Omental fat pad (tissue), 4 donors: ENCODE measurements around the gene TFB1M. TPM values are rescaled to one million over a fixed set of nuclear protein-coding genes. Genes with fewer than 3 reads are reported as not detected.

Experiments used
- ATAC-seq: fragments of 150-250 bp; one replicate; pipeline ENCODE4 v1.9.1; 2016; ENCODE audit warnings: mild to moderate bottlenecking, moderate library complexity; ENCODE audit not compliant: low FRiP score
- DNase-seq: peaks from one replicate; pipeline ENCODE4 v3.0.0-alpha.2; 2019; ENCODE audit warnings: low spot score
- total RNA-seq, 4 donors: library from RNA; depleted of rRNA; stranded (reverse); fragments of >200 nt; gene quantifications; one replicate each; pipeline ENCODE4 v1.1.0, GENCODE V29; 2016
- TF ChIP-seq, protein P1 (sequence below), 3 donors: fragments of 450-650 bp; IDR thresholded peaks; one replicate each; pipeline ENCODE4 v1.5.1; 2016 to 2017; ENCODE audit warnings: antibody characterized with exemption in 3 of 3, mild to moderate bottlenecking in 3 of 3, moderate library complexity in 2 of 3

Gene TFB1M
- total RNA-seq, 4 donors from 2014 or later = 6.4 to 9.2 (median 7.2) TPM

DNA sequence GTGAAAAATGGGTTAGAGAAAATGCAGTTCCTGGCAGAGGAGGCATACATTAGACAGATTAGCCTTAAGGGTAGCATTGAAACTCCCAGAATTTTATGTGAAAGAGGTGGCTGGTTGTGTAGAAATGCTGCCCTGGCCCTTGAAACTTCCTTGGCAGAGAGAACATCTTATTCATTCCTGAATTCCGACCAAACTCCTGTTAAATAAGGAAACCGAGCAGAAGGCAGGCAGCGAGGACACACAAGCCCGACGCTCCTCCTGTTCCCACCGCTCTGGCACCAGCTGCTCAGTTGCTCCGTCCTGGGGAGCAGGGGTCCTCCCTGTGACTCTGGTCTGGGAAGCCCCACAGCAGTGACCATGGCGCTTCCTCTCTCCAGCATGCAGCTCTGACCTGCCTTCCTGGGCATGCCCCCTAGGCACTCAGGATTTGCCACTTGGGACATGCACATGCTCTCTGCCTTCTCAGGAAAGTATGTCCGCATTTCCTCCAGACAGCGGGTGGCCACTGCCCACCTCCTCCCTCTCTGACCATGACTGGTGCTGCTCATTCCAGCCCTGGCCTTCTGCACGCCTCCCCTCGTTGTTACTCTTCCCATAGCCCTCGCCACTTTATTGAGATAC, 85.6 kb downstream of the TFB1M start:
- peak; percentile 54 for ATAC-seq
- TF ChIP-seq, protein P1, sequence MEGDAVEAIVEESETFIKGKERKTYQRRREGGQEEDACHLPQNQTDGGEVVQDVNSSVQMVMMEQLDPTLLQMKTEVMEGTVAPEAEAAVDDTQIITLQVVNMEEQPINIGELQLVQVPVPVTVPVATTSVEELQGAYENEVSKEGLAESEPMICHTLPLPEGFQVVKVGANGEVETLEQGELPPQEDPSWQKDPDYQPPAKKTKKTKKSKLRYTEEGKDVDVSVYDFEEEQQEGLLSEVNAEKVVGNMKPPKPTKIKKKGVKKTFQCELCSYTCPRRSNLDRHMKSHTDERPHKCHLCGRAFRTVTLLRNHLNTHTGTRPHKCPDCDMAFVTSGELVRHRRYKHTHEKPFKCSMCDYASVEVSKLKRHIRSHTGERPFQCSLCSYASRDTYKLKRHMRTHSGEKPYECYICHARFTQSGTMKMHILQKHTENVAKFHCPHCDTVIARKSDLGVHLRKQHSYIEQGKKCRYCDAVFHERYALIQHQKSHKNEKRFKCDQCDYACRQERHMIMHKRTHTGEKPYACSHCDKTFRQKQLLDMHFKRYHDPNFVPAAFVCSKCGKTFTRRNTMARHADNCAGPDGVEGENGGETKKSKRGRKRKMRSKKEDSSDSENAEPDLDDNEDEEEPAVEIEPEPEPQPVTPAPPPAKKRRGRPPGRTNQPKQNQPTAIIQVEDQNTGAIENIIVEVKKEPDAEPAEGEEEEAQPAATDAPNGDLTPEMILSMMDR (IDR thresholded peaks at IDR 0.05) = no peak
- DNase-seq = no peak

DNA sequence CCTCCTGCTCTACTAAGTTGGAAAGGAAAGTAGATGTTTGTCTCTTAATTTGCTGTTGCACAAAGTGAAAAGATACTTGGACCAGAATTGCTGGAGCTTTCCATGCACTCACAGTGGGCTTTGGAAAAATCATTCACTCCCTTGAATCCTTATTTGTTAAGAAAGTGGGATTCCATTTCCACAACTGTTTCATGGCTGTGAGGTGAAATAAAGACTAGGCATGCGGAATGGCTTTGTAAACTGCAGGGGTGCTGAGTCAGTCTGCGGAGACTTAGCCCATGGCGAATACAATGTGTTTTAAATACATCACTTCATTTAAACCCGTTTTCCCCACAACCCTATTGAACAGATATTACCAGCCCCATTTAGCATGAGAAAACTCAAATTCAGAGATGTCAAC, 87.2 kb downstream of the TFB1M start:
- TF ChIP-seq, protein P1 (IDR thresholded peaks at IDR 0.05) = no peak
- DNase-seq (no peak), ATAC-seq (no peak)

DNA sequence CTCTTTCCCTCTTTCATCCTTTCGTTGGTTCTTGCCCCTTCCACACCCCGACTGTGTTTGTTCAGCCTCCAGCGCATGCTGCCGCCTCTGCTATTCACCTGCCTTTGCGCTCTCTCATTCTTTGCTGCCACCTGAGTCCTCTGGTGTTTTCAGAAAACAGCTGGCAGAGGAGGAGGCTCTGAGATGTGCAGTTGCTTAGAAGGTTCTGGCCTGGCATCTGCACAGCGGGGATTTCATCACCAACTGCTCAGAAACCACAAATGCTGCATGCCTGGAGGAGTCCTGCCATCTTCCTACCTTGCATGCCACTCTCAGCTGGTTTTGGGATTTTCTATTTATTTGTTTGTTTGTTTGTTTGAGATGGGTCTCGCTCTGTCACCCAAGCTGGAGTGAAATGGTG, 89.7 kb downstream of the TFB1M start:
- DNase-seq (no peak), ATAC-seq (no peak)
- TF ChIP-seq, protein P1 (IDR thresholded peaks at IDR 0.05) = no peak

DNA sequence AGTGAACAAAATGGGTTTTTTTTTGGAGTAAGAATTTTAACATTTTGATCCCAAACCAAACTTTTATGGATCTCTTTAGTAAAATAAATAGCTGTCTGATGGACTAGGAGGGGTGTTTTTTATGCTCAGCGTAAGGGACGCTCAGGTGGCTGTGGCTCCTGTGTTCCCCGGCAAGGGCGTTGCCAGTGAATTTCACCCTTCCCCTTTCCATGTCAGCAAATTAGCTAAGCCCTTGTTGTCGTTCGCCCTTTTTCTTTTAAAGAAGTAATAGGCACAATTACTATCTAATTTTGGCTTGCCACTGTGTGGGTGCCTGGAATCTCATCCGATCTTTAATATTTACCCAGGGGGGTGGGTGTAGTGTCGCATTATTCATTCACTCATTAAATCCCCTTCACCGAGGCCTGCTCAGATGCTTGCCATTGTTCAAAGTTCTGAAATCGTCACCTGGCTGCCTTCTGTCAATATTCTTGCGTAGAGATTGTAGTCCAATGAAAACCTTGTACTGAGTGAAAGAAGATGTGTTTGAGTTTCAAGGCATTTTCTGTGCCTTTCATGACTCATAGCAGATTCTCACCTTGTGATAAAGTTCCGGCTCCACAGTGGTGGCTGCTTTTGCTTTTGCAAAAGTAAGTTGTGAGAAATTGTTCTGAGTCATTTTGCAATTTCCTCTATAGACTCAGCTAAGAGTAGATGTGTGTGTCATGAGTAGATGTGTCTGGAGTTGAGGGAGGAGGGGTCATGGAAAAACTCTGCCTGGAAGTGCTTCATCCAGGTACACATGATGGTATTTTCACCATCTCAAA, 90.4 kb downstream of the TFB1M start:
- DNase-seq = no peak
- TF ChIP-seq, protein P1 (IDR thresholded peaks at IDR 0.05) = no peak
- no peak for ATAC-seq

DNA sequence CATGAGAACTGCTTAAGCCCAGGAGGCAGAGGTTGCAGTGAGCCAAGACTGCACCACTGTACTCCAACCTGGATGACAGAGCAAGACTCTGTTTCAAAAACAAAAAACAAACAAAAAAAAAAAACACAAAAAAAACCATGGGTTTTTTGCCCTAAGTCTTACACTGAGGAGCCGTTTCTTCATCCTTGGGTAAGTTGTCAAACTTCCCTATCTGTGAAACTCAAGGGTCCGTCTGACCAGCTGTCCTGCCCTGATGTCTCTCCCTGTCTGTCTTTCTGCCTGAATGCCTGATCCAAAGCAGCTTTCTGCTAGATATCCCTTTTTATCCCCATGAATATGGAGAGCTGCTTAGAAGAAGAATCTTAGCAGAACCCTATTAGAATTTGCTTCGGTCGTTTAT, 91.8 kb downstream of the TFB1M start:
- TF ChIP-seq, protein P1 (IDR thresholded peaks at IDR 0.05) = no peak
- DNase-seq = no peak
- no peak for ATAC-seq

DNA sequence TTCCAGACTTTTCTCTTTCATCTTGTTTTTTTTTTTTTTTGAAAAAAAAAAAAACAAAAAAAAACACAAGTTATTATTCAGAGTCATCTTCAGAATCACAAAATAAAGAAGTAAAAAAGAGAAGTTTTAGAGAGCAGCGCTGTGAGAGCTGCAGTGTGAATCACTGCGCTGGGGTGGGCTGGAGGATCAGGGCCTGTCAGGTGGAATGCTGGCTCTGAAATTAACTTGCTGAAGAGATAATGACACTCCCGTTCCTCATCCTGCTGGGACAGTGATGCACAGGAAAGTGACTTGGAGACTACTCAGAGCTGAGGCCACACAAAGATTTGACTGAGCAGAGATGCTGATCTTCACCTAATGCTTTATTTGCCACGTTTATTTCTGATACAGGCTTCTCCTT, 93.2 kb downstream of the TFB1M start:
- ATAC-seq = no peak

More for the DNA sequence above, 93.2 kb downstream of the TFB1M start:
- DNase-seq = no peak
- TF ChIP-seq, protein P1 (IDR thresholded peaks at IDR 0.05) = no peak
